ENCODE results near the gene DPPA2.

DPPA2 gene

DNA sequence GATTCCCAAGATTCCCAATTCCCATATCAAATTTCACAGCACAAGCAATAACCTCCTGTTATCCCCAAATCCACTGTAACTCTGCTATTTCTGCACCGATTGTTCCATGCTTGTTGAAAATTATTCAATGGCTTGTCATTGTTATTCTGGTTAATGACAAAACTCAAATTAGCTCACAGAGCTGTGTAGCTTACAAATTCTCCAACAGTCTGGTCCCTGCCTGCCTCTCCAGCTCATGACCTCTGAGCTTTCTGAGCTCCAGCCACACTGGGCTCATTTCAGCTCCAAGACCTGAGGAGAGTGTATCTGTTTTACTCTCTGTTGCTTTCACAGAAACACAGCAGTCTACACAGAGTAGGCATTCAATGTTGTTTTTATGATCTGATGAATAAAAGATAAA lies 3.3 kb downstream of the DPPA2 start:
- no peak for DNase-seq

GRCh38 chr3:109297496-109297895 lies 18.8 kb downstream of the DPPA2 start:
- DNase-seq: no peak

DNA sequence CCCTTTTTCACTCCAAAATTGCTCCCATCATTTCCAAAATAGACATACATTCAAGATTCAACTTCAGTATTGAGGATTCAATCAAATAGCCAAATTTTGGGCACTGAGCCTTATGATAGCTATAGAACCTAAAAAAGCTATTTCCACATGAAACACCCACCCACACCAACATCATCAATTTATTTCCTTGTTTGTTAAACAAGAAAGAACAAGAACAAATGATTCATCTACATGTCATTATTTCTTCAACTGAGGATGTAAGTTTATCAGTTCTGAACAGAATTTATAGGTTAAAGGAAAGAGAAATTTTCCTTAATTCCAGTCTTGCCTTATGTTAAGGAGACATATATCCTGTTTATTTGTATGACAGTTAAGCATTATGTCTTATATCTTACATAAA lies 32.2 kb downstream of the DPPA2 start:
- DNase-seq: no peak

- DNase-seq: no peak
Measured at GRCh38 chr3:109278546-109278945, 37.8 kb downstream of the DPPA2 start.

GRCh38 chr3:109278141-109278540 lies 38.2 kb downstream of the DPPA2 start:
- no peak for DNase-seq

- peak in 1 of 2 experiments; percentile 41 for DNase-seq
Measured at GRCh38 chr3:109275702-109276293, 40.5 kb downstream of the DPPA2 start.

DNA sequence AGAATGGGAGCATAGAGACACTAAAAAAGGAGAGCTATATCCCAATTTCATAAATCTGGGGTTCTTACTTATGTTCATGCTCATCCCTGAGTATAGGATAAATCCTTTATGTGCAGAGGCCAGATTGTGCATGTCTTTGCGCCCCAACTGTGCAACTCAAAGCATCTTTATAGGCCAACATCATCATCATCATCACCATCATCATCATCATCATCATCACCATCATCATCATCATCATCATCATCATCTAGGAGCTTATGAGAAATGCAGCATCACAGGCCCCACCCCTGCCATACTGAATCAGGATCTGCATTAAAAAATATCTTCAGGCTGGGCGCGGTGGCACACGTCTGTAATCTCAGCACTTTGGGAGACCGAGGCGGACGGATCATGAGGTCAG lies 45.5 kb downstream of the DPPA2 start:
- DNase-seq: no peak

- DNase-seq: no peak
Measured at GRCh38 chr3:109269577-109270275, 46.6 kb downstream of the DPPA2 start.

GRCh38 chr3:109268181-109268580 lies 48.1 kb downstream of the DPPA2 start:
- no peak for DNase-seq

DNA sequence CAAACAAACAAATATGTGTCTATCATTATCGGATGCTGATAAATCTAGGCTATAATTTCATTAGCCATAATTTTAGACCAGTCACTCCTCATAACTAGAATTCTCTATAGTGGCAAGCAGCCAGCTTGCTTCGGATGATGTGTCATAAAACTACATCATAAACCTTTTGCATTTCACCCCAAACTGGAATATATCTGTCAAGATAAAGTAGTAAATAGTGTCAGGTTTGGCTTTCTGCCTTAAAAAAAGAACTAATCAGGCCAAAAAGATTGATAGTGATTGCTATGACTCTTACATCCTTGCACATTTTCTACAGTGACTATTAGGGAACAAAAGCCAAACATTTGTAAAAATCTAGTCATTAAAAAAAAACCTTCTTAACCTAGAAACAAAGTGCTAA lies 51.0 kb downstream of the DPPA2 start:
- no peak for DNase-seq

DNA sequence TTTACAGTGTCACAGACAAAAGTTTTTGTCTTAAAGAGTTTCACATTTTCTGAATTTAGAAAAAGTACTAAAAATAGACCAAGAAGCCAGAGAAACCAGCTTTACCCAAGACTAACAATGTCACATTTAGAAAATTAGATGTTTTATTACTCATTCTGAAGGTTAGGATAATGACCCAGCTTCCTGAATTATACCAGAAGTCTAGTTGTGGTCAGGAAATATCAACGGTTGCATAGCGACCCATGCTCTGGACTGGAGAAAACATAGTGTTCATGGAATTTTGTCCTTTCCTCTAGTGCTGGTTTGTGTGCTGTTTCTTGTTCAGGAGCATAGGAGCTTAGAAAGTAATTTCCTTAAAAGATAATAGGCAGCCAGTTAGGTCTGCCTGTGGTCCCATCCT lies 59.0 kb downstream of the DPPA2 start:
- DNase-seq: no peak

DNA sequence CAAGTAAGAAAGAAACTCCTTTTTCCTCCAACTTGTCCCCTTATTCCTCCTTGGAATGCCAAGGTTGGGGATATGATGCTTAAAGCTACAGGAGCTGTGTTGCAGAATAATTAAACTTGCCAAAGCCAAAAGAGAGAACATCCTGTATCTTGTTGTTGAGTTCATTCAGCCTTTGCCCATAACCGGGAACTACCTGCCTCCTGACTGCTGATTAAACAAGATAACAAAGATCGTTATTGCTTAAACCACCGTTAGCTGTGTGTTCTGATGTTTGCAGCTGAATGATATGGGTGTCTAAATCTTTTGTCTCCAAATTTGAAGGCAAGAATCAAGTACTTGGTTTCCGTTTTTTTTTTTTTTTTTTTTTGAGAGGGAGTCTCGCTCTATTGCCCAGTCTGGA lies 61.5 kb downstream of the DPPA2 start:
- DNase-seq: no peak

- DNase-seq: no peak
Measured at GRCh38 chr3:109252641-109253040, 63.7 kb downstream of the DPPA2 start.
